GM21360 (cell line): ENCODE measurements around the gene SNRPD3.

Experiments used
- ATAC-seq: cut with Tn5 transposase; IDR thresholded peaks from one replicate; pipeline ENCODE4 v1.9.1; 2021; ENCODE audit warnings: mild to moderate bottlenecking, moderate library complexity; ENCODE audit not compliant: unreplicated experiment

Gene SNRPD3

DNA sequence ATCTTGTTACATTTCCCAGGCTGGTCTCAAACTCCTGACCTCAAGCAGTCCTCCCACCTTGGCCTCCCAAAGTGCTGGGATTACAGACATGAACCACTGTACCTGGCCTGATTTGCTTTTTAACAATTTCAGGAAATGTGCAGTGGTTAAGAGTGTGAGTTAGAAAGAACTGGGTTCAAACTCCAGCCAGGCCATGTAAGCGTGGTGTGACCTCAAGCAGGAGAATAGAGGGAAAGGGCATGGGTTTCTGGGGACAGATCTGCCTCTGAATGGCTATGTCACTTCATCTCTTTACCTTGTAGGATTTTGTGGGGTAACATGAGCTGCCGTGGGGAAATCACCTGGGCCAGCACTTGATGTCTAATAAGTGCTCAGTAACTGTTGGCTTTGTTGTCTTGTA, 9.3 kb downstream of the SNRPD3 start:
- no peak for ATAC-seq

DNA sequence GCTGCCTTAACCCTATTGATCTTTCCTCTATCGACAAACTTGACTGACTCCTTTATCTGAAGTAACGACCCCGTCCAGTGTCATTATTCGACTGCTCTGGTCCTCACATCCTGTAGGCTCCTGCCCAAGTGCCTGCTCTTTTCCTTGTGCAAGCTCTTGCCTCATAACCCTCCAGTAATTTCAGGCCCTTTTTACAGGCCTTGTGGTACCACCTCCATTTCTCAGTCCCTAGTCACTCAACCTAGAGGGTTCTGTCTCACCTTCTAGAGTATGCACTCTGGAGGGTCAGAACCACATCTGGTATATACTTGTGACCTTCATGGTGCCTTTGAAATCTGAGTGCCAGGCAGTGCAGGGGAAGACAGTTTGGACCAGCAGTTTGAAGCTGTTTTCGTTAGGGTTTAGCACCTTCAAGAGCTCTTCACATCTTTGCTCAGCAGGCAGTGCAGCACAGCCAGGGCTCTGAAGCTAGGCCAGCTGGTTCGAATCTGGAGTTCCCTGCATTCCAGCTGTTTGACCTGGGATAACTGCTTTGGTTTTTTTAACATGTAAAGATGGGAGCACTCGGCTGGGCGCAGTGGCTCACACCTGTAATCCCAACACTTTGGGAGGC, 11.2 kb downstream of the SNRPD3 start:
- no peak for ATAC-seq

DNA sequence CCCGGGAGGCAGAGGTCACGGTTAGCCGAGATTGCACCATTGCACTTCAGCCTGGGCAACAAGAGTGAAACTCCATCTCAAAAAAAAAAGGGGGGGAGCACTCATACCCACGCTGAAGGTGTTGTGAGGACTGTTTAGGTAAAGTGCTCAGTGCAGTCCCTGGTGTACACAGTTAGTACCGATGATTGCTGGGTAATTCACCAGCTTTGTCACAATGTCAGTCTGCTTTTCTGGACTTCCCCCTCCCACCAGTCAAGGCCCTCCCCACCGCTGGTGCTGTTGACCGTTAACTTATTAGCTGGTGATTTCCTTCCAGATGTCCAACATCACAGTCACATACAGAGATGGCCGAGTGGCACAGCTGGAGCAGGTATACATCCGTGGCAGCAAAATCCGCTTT, 11.9 kb downstream of the SNRPD3 start:
- no peak for ATAC-seq

DNA sequence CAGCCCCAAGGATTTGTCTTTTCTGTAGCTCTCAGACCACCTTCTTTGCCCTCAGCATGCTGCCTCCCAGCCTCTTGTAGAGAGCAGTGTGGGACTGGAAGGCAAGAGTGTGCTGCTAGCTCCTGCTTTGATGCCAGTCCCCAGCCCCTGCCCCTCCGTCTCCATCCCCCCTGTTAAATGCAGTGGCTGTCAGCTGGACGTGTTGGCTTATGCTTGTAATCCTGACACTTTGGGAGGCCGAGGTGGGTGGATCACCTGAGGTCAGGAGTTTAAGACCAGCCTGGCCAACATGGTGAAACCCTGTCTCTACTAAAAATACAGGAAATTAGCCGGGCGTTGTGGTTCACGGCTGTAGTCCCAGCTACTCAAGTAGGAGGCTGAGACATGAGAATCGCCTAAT, 15.5 kb downstream of the SNRPD3 start:
- no peak for ATAC-seq

DNA sequence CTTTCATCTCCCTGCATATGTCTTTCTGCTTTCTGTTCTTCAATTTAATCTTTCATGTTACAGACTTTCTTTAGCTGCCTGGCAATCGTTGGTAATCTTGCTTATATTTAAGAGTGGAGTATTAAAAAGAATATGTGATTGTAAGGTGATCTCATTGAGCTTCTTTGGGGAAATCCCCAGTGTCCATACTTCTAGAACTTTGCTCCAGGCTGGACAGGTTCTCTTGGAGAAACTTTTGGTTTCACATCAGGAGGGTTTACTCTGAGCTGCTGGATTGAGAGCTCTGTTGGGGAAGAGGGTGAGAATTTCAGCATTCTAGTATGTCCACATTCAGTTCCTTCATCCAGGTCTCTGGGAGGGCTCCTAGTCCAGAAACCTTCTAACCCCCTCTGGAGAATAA, 21.0 kb downstream of the SNRPD3 start:
- no peak for ATAC-seq

DNA sequence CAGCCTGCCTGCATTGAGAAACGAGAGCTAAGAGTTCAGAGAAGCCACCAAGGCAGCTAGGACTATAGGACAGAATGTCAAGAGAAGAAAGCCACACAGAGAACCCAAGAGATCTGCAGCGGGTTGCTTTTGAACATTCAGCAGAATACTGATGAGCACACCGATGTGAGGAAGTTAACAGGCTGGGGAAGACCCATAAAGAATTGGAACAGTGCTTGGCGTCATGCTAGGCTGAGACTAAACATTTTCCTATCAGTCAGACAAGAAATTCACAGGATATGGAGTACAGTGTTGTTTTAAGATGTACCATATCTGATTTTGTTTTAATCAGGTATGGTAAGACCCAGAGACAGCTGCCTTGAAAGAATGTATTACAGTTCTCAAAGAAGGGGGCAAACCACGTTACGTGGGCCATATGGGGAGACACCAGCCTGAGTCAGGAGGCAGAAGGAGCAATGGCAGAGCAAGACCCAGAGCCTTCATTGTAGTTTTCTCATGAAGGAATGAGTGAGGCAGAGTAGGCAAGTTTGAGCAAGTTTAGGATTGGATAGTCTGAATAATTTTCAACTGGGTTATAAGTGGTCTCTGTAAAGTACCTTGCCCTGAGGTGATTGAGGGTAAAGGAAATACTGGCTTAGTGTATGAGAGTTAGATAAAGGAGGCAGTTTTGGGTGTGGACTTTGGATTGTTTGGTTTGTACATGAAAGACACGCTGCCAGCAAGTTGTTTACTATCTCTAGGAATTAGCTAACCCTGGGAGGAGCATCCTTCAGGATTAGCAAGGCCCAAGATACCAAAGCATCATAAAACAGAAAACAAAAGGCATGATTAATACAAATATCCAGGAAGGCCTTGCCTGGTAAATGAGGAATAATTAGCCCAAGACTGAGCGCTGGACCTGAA, 22.8 kb downstream of the SNRPD3 start:
- no peak for ATAC-seq

DNA sequence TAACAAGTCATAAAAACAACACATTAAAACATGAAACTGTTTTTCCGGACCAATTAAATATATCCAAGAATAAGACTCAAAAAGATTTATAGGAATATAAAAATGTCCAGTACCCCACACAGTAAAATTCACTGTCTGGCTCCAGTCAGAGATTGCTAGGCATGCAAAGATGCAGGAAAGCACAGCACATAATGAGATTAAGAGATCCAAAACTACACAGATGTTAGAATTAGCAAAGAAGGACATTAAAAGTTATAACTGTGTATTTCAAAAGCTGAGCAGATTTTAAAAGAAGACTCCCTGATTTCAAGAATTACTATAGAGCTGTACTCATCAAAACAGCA, 23.4 kb downstream of the SNRPD3 start:
- ATAC-seq: no peak

DNA sequence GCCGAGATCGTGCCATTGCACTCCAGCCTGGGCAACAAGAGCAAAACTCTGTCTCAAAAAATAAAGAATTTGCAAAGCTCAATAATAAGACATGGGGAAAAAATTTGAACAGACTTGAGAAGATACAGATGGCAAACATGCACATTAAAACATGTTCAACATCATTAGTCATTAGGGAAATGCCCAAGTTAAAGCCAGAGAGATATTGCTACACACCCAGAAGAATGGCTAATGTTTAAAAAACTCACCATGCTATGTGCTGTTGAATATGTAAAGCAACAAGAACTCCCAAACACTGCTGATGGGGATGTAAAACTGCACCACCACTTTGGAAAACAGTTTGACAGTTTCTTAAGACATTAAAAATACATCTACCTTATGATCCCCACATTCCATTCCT, 24.5 kb downstream of the SNRPD3 start:
- no peak for ATAC-seq

DNA sequence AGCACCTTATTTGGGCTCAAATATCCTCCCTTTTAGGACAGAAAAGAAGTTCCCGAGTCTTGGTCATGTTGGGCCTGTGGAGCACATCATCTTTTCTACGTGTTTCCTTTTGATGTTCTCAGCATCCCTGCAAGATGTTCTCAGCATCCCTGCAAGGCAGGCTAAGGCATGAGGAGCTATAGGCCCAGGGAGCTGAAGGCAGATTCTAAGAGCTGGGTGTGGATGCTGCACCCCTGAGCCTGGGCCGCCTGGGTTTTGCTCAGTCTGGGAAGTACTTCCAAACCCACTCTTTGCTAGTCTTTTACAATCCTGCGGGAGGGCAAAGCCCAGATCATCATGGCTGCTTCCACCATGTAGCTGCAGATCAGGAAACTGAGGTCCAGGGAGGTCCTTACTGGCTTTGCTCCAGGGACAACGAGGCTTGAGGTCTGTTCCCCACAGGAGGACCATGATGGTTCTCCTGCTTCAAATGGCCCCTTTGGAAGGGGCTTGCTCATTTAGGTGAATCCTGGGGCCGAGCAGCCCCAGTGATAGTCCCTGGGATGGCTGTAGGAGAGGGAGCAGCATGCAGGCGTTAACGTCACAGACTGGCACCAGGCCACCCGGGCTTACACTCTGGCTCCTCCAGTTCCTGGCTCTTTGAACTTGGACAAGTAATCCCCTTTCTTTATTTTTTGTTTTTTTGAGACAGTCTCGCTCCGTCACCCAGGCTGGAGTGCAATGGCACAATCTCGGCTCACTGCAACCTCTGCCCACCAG, 26.4 kb downstream of the SNRPD3 start:
- no peak for ATAC-seq

DNA sequence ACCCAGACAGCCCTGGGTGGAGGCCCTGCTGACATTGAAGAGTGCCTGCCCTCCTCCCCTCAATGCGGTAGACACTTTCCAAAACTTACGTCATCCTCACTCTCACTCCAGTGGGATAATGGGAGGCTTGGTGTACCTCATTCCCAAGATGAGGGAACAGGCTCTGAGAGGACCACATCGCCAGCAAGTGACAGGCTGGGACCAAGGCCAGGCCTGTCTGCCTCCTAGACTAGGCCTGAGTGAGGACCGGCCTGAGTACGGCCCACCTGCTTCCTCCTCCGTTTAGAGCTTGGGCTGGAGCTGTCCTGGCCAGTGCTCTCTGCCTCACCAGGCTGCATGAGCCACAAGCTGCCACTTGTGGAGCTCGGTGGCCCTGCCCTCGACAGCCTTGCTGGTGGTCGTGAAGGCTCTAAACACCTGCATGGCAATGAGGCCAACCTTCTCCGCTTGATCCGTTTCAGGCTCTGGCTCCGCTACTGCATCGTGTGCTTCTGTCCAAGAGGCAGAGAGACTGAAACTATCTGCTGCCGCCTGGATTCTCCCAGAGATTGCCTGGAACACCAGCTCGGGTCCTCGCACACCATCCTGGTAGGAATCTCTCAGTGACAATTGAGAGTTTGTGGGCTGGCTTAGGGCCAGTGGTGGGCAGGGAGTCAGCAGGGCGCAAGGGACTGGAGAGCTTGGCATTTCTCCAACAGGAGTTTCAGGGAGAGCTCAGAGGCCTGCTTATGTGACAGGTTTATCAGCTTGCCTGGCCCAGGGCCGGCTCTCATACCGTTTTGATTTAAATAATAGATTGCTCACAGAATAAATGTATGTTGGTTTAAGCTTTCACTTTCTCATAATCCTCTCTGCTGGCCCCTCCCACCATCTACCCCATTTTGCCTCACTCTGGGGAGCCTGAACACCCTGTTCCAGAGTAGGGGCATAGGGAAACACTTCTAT, 27.7 kb downstream of the SNRPD3 start:
- ATAC-seq: no peak

DNA sequence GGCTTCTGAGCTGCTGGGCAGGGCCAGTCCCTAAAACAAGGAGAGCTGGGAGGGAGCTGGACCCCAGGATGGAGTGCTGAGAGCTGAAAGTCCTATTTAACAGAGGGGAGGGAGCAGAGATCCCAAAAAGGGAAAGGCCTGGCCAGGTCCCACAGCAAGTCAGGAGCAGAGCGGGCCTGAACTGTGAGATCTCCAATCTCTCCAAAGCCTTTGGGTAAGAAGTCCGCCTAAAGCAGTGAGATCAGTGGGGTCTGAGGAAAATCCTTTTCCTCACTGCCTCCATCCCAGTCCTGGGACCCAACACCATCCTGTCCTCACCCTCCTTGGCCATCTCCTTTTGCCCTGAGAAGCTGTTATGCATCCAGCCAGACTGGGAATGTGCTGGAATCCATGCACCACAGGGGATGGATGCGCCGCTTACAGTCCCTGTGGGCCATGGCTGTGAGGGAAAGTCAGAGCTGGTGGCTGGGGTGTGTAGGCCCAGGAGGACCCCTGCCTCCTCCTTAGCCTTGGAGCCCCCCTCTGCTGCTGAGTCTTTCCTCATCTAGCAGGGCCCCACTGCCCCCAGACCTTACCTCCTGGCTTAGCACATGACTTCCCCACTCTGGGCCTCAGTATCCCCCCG, 28.5 kb downstream of the SNRPD3 start:
- ATAC-seq: no peak

DNA sequence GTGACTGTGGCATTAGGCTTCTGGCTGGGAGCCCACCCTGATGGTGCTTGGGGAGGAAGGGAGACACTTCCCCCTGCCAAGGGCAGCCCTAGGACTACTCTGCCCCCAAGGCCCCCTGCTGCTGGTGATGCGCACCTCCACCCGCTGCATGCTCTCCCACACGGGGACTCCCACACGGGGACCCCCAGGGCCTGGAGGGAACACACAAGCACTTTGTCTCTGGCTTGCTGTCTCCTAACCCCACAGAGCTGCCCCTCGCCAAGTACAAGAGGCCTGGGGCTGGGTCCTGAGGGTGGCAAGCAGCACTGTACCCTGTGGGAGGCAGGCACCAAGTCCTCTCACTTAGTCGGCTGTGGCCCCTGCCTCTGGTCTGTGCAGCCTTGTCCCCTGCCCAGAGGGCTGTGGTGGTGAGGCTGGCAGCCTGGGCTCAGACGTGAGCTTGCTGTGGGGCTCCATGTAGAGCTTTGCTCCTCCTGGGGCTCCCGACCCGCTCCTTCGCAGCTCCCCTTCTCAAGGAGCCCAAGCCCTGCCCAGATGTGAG, 29.1 kb downstream of the SNRPD3 start:
- no peak for ATAC-seq

DNA sequence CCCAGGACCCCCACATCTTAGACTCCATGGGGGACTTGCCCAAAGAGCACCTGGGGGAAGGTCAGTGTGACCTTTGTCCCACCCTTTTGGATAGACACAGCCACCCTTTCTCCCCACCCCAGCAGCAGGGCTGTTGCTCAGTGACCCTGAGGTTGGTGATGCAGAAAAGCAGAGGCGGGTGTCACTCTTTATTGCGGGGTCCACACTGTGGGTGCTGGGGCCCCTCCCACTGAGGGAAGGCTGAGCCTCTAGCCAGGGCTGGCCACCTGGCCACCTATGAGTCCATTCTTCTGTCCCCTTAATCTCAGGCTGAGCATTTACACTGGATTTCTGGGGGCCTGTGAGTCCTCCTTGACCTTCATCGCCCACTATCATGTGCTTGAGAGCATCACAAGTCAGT, 29.7 kb downstream of the SNRPD3 start:
- ATAC-seq: no peak

DNA sequence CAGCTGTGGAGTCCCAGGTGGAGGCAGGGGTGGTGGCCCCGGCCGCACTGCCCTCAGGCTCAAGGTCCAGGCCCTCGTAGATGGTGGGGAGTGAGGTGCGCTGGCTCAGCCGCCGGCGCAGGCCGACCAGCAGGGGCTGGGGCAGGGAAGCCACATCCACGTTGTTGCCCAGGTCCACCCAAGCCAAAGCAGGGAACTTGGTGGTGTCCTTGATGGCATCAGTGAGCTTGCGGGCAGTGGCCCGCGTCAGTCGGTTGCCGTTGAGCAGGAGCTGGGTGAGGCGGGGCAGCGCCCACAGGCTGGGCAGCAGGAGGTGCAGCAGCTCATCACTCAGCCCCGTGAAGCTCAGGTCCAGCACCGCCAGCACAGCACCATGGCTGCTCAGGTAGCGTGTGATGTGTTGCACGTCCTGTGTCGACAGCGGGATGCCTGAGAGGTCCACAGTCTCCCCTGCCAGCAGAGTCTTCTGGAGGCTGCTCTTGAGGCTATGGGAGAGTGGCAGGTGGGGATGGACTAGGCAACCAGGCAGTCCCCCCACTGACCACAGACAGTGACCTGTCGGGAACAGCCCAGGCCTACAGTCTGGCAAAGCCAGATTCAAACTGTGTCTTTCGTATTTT, 30.2 kb downstream of the SNRPD3 start:
- no peak for ATAC-seq

DNA sequence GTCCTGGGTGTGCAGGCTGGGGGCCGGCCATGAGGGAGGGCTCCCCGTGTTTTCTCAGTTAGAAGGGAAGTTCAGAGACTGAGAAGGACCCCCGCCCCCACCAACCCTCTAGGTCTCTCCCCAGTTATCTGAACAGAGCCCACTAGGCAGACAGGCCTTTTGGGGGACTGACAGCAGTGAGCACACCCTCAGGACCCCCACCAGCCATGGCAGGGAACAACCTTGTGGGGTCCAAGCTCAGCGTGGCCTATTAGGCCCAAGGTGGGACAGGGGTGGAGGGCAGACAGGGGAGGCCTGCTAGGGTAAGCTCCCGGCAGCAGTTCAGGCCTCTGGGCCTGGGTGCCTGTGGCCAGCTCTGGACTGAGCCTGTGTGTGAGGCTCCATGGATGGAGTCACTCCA, 31.5 kb downstream of the SNRPD3 start:
- ATAC-seq: no peak

DNA sequence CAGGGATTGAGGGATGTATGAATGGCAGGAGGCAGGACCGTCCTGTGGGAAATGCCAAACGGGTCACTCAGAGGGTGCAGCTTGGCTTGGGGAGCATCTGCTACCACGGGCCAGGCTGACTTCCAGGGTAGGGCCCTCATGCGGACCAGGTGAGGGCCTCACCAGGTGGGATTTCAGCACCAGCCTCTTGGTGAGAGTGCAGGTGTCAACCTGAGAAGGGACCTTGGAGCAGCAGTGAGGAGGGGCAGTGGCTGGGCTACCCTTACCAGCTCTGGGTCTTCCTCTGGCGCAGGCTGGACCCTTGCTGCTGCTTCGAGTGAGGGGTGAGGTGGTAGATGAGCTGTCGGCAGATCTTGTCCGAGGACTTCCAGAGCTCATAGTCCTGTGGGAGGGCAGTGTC, 32.1 kb downstream of the SNRPD3 start:
- no peak for ATAC-seq

DNA sequence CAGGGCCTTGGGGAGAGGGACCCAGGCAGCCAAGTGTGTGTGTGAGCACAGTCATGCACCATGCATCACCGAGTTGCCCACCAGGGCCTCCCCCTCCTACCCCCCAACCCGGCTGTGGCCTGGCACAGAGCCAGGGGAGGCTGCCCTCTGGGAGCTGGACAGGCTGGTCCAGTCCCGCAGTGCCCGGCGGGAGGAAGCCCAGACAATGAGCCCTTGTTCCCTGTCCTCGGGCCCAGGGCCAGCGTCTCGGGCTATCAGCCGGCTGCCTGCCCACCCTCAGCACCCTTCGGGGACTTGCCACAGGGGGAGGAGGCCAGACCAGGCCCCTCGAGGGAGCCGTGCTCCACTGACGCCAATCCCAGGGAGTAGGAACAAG, 32.6 kb downstream of the SNRPD3 start:
- ATAC-seq: no peak

DNA sequence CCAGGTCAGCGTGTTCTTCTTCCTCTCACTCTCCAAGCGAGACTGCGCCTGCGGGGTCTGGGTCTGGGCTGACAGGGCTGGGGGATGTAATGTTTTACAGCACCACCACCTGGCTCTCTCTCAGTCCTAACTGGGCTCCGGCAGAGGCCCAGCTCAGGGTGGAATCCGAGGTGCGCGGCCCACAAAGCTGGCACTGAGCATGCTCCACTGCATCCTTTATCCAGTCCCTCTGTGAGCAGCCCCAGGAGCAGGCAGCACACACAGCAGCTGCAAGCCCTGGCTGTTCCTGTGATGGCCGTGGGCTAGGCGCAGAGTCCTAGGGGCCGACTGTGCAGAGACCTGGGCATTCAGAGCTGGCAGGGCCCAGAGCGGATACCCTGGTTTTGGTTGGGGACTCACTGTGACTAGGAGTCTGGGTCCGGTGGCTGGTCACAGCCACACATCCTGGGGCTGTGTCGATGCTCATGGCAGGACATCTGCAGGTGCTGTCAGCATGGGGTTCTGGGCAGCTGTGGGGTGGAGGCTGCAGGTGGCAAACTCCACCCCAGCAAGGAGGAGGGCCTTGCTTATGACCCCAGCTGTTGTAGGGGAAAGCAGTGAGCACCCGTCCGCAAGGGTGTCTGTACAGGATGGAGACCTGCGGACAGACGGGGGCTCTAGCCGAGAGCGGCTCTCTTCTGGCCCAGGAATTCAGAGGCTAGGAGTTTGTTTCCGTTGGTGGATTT, 33.1 kb downstream of the SNRPD3 start:
- ATAC-seq: no peak

DNA sequence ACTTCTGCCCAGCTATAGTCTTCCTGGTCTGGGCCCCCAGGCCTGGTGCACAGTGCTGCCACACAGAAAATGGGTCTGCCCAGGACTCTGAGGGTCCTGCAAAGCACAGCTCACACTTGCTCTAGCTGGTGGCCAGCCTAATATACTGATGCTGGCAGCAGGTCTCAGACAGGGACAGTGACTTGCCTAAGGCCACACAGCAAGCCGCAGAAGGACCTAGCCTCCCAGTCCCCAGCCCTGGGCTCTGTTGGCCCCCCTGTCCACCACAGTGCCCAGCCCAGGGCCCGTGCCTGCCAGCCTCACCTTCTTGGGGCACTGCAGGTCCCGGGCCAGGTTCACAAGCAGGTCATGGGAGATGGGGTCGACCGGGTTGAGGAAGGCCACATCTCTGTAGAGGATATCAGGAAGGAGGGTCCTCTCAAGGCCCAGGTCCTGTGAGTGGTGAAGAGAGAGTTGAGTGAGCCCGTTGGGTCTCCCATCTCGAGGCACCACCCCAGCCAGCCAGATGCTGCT, 33.8 kb downstream of the SNRPD3 start:
- no peak for ATAC-seq
